Central memory CD8-positive, alpha-beta T cell (primary cell): ENCODE results near the gene ZC3H18.
A peak's percentile ranks its signal among the peaks of the same experiment; 100 is the strongest.

Experiments
- ATAC-seq: fragments of 150-1000 bp; cut with Tn5 transposase; replicated peaks from 2 replicates; pipeline ENCODE4 v1.10.0; 2022; ENCODE audit warnings: mild to moderate bottlenecking, moderate FRiP score, moderate number of reproducible peaks; ENCODE audit not compliant: poor library complexity, severe bottlenecking; ENCODE audit errors: extremely low read depth
- DNase-seq, 2 donors: peaks; one replicate each; pipeline ENCODE4 v3.0.0; 2021; ENCODE audit warnings: low spot score in 2 of 2
- H3K27ac Mint-ChIP-seq: one replicate; pipeline ENCODE4 v1.8.0; 2022; ENCODE audit warnings: low read depth, mild to moderate bottlenecking, moderate library complexity, mixed read lengths
- H3K27me3 Mint-ChIP-seq: one replicate; pipeline ENCODE4 v1.8.0; 2022; ENCODE audit warnings: mixed read lengths
- H3K36me3 Mint-ChIP-seq: one replicate; pipeline ENCODE4 v1.8.0; 2022; ENCODE audit warnings: mild to moderate bottlenecking, moderate library complexity, mixed read lengths; ENCODE audit not compliant: insufficient read depth
- H3K4me1 Mint-ChIP-seq: one replicate; pipeline ENCODE4 v1.8.0; 2022; ENCODE audit warnings: mixed read lengths
- H3K4me3 Mint-ChIP-seq: one replicate; pipeline ENCODE4 v1.8.0; 2022; ENCODE audit warnings: mild to moderate bottlenecking, moderate library complexity, mixed read lengths
- H3K9me3 Mint-ChIP-seq: one replicate; pipeline ENCODE4 v1.8.0; 2022; ENCODE audit warnings: mixed read lengths

ZC3H18 gene

GRCh38 chr16:88595921-88596320 lies 25.7 kb downstream of the ZC3H18 start:
- Mint-ChIP-seq H3K4me3 (no peak overlapping the region), H3K27ac (no peak overlapping the region), H3K4me1 (peaks cover 14% of the 10 kb centered on the region), H3K36me3 (peaks cover 38% of the 10 kb centered on the region), H3K27me3 (no peaks in the 10 kb centered on the region), H3K9me3 (no peaks in the 10 kb centered on the region)
- no peak for DNase-seq
- ATAC-seq = no peak

DNA sequence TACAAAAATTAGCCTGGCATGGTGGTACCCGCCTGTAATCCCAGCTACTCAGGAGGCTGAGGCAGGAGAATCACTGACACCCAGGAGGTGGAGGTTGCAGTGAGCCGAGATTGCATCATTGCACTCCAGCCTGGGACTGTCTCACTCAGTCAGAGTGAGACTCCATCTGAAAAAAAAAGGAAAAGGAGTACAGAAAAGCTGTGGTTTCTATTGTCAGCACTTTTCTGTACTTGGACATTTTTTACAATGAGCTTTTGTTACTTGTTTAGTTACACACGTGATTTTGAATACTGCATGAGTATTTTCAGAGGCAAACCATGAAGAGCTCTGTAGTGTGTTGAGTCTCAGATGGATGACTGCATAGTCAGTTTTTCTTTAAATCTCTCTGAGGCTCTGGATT lies 26.3 kb downstream of the ZC3H18 start:
- DNase-seq = no peak
- H3K36me3 Mint-ChIP-seq = peaks cover 41% of the 10 kb centered on the region
- H3K4me1 Mint-ChIP-seq = peaks cover 13% of the 10 kb centered on the region
- no peaks in the 10 kb centered on the region for H3K27me3 Mint-ChIP-seq
- ATAC-seq = no peak
- H3K9me3 Mint-ChIP-seq = no peaks in the 10 kb centered on the region
- no peak overlapping the region for H3K4me3 Mint-ChIP-seq
- no peak overlapping the region for H3K27ac Mint-ChIP-seq

- no peak for ATAC-seq
- Mint-ChIP-seq H3K27ac (no peak overlapping the region), H3K9me3 (no peaks in the 10 kb centered on the region), H3K36me3 (peaks cover 37% of the 10 kb centered on the region), H3K4me1 (peaks cover 8% of the 10 kb centered on the region), H3K27me3 (no peaks in the 10 kb centered on the region), H3K4me3 (no peak overlapping the region)
- no peak for DNase-seq
These were observed 27.8 kb downstream of the ZC3H18 start for GRCh38 chr16:88597856-88598491.

DNA sequence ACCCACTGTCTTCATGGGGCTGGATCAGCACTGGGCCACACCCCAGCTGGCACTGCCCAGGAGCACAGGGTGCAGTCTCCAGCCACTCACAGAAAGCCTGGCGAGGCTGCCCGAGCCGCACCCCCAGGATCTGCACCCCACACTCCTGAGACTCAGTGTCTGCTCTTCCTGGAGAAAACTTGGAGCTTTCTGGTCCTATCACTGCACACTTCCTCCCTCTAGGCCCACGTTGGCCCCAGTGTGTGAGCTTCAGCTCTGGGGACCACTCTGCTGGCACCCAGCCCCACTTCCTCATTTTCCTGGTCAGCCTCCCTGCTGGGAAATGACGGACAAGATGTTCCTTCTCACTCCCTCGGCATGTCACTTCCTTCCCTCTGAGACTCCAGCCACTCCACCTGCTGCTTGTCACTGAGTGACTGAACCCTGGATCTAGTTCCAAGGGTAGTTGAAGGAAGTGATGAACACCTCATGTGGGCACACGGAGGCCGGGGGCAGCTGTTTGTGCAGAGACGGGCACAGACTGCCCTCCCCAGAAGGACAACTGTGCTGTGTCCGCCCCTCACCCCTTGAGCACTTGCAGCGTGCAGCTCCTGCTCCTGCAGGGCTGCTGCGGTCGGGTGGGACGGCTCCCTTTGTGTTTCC lies 29.0 kb downstream of the ZC3H18 start:
- no peak overlapping the region for H3K27ac Mint-ChIP-seq
- peaks cover 5% of the 10 kb centered on the region for H3K4me1 Mint-ChIP-seq
- no peak for ATAC-seq

DNA sequence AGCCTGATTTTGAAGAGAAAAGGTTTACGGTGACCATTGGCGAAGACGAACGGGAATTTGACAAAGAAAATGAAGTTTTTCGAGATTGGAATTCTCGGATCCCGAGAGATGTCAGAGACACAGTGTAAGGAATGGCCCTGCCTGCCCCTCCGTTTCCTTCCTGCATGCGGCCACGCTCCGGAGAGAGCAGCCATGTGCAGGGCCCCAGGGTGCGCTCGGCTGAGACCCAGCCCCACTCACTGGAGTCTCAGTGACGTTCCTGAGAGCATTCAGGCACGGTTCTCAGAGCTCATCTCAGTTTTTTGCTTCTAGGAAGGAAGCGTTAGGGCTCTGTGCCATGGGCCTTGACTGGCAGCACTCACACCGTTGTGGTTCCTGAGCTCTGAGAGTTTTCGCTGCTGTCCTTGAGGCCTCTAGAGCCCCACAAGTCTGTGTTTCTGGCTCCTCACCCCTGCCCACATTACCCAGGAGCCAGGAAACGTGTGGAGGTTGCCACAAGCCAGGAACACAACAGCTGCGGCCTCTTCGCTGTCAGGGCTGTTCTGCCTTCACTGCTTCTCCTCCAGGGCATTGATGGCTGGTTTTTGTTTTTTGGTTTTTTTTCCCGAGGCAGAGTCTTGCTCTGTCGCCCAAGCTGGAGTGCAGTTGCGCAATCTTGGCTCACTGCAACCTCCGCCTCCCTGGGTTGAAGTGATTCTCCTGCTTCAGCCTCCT lies 29.8 kb downstream of the ZC3H18 start:
- no peak for ATAC-seq
- no peak overlapping the region for H3K27ac Mint-ChIP-seq
- H3K4me1 Mint-ChIP-seq = peaks cover 5% of the 10 kb centered on the region

More for the DNA sequence above, 29.0 kb downstream of the ZC3H18 start:
- H3K9me3 Mint-ChIP-seq = no peaks in the 10 kb centered on the region
- H3K27me3 Mint-ChIP-seq = no peaks in the 10 kb centered on the region
- no peak for DNase-seq
- no peak overlapping the region for H3K4me3 Mint-ChIP-seq
- H3K36me3 Mint-ChIP-seq = peaks cover 40% of the 10 kb centered on the region

DNA sequence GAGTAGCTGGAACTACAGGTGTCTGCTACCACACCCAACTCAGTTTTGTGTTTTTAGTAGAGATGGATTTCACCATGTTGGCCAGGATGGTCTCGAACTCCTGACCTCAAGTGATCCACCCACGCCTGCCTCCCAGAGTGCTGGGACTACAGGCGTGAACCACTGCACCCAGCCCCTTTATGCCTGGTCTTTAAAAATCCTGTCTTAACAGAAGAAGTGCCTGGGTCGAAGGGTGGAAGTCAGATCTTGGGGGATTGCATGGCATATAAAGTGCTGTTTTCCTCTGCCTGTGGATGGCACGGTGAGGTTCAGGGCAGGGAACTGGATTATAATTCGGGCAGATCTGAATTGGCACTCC lies 30.3 kb downstream of the ZC3H18 start:
- no peak overlapping the region for H3K4me3 Mint-ChIP-seq
- H3K9me3 Mint-ChIP-seq = no peaks in the 10 kb centered on the region
- DNase-seq = no peak
- peaks cover 5% of the 10 kb centered on the region for H3K4me1 Mint-ChIP-seq
- H3K27ac Mint-ChIP-seq = no peak overlapping the region
- peaks cover 38% of the 10 kb centered on the region for H3K36me3 Mint-ChIP-seq
- no peak for ATAC-seq
- no peaks in the 10 kb centered on the region for H3K27me3 Mint-ChIP-seq

More for the DNA sequence above, 29.8 kb downstream of the ZC3H18 start:
- DNase-seq = no peak
- Mint-ChIP-seq H3K9me3 (no peaks in the 10 kb centered on the region), H3K27me3 (no peaks in the 10 kb centered on the region), H3K36me3 (peaks cover 40% of the 10 kb centered on the region), H3K4me3 (no peak overlapping the region)

- peaks cover 33% of the 10 kb centered on the region for H3K36me3 Mint-ChIP-seq
- ATAC-seq (no peak), DNase-seq (no peak)
- peak overlapping the region; percentile 42 for H3K27ac Mint-ChIP-seq
- H3K27me3 Mint-ChIP-seq = no peaks in the 10 kb centered on the region
- H3K4me1 Mint-ChIP-seq = peaks cover 5% of the 10 kb centered on the region
- H3K9me3 Mint-ChIP-seq = no peaks in the 10 kb centered on the region
- no peak overlapping the region for H3K4me3 Mint-ChIP-seq
These were observed 31.3 kb downstream of the ZC3H18 start for GRCh38 chr16:88601313-88602036.

GRCh38 chr16:88602091-88602490 lies 31.9 kb downstream of the ZC3H18 start:
- Mint-ChIP-seq H3K9me3 (no peaks in the 10 kb centered on the region), H3K4me1 (peaks cover 7% of the 10 kb centered on the region), H3K27me3 (no peaks in the 10 kb centered on the region), H3K27ac (peak overlapping the region; percentile 42), H3K4me3 (no peak overlapping the region), H3K36me3 (peaks cover 34% of the 10 kb centered on the region)
- ATAC-seq (no peak), DNase-seq (no peak)

DNA sequence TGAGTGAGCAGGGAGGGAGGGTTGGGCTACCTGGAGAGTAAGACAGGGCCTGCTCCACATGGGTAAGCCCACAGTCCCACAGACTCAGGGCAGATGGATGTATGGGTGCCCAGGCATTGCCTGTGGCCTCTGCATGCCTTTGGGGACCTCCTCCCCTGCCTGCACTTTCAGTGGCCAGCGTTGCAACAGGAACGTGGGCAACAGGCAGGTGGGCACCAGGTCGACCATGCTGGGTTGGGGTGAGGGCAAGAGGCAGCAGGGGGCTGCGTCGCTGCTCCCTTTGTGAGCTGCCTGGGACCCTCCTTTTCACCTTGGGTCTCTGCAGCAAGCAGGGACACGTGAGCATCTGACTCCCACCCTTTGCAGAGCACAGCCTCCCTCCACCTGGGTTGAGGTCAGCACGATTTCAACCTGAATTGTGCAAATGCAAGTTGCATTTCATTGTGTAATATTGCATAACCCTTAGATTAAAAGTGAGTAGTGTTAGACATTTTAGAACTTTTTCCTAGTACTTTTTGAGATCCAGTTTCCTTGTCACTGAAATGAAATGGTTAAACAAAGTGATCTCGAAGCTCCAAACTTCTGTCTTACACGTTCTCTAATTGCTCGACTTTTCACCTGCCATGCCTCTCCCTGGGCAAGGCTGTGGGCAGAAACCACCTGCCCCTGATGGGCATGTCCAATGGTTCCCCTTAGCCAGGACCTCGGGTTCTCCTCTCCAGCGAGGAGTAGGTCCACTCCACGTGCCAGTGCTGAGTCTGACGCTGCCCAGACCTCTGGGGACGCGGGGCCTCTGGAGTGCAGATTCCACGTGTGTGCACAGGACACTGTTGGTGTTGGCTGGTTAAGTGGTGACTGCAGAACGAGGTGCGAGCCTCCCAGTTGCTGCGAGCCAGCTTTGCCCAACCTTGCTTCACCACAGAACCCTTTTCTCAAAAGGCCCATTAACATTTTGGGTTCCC lies 35.3 kb downstream of the ZC3H18 start:
- Mint-ChIP-seq H3K27ac (no peak overlapping the region), H3K4me1 (peaks cover 17% of the 10 kb centered on the region), H3K36me3 (peaks cover 33% of the 10 kb centered on the region), H3K27me3 (no peaks in the 10 kb centered on the region), H3K9me3 (no peaks in the 10 kb centered on the region), H3K4me3 (no peak overlapping the region)
- DNase-seq (no peak), ATAC-seq (no peak)

- Mint-ChIP-seq H3K4me1 (peaks cover 17% of the 10 kb centered on the region), H3K36me3 (peaks cover 35% of the 10 kb centered on the region), H3K27ac (no peak overlapping the region), H3K27me3 (no peaks in the 10 kb centered on the region), H3K9me3 (no peaks in the 10 kb centered on the region), H3K4me3 (no peak overlapping the region)
- no peak for DNase-seq
- no peak for ATAC-seq
These were observed 36.0 kb downstream of the ZC3H18 start for GRCh38 chr16:88606148-88606757.

DNA sequence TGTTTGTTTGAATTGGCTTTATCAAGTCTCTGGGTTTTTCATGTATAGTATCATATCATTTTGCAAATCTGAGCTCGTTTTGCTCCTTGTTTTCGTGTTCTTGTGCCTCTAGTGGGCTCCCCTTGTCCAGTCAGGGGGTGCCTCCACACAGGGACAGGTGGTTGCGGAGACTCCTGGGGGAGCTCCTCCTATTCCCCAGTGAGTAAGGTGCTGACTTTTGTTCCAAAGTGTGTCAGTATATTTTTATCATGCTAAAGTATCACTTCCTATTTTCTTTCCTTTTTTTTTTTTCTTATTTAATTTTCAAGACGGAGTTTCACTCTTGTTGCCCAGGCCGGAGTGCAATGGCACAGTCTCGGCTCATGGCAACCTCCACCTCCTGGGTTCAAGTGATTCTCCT lies 37.9 kb downstream of the ZC3H18 start:
- Mint-ChIP-seq H3K4me1 (peaks cover 13% of the 10 kb centered on the region), H3K9me3 (no peaks in the 10 kb centered on the region), H3K36me3 (peaks cover 38% of the 10 kb centered on the region), H3K27ac (peak overlapping the region; percentile 21), H3K4me3 (no peak overlapping the region), H3K27me3 (no peaks in the 10 kb centered on the region)
- DNase-seq (no peak), ATAC-seq (no peak)
